Measurements from ENCODE around the gene RTN4RL1.

The RTN4RL1 gene

DNA sequence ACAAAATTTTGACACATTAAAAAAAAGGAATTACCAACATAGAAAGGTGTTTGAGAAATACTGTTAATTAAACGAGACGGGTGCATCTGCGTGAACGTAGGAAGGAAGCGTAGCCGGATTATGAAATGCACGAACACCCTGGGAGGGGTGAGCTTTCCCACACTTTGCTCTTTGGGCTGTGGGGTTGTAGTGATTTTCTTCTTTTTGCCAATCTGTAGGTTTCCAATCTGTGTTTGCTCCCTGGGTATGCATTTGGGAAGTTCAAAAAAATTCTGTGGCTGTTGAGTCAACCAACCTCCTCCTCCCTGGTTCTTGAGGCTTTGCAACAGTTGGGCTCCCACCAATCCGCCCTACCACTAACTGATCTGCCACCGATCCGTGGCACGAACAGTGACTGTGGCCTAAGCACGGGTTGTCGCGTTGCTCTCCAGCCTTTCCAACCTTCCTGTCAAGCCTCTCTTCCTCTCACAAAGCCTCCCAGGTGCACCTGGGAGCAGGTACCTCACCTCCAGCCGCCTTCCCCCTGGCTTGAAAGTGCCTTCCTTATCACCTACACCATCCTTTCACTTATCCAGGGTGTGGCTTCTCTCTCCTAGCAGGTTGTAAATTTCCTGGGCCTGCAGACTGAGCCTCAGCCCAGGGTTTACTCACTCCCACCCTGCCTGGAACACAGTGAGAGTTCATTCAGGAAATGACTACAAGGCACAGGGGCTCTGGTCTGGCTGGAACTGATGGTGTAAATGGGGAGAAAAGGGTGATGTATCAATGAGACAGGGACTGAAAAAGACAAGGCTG lies 16.6 kb downstream of the RTN4RL1 start:
- Histone ChIP-seq H3K9ac (no peak overlapping the region), H3K9me3 (replicated peaks in 1 of 11) (no peaks in the 10 kb centered on the region), H3K4me3 (no peak overlapping the region), H3K36me3 (peaks cover 0 to 9% (median 0%) of the 10 kb centered on the region in 11 experiments; a peak in 3 of 22 replicates), H3K4me1 (peaks cover 20 to 47% (median 38%) of the 10 kb centered on the region in 10 experiments), H4K20me1 (no peaks in the 10 kb centered on the region), H3K27me3 (no peaks in the 10 kb centered on the region), H3K4me2 (peak overlapping the region in 5 of 11 experiments; percentile 11 to 22 (median 15); a peak in 5 of 22 replicates), H3K27ac (no peak overlapping the region)
- no peak for TF ChIP-seq Cebpa-rat (IDR thresholded peaks at IDR 0.05)

DNA sequence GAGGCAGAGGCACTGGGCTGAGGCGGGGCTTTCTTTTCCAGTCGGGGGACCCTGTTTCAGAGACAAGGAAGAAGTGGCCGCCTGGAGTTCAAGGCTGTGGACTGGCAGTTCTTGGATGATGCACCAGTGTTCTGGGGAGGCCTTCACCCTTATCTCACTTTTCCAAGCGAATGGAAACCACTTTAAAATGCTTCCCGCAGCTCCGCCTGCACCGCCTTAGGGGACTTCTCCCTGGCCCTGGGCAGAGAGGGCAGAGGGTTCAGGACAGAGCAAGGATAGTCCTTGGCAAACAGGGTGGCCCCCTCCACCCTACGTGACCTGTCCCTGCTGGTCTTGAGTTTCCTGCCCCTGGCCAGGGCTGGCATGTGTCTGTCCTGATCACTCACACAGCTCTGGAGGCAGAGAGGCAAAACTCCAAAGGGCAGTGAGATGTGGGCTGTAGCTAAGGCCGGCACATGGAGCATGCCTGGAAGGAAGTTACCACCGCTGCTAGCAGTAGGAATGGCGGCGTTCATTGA lies 20.6 kb downstream of the RTN4RL1 start:
- no peaks in the 10 kb centered on the region for H3K9me3 ChIP-seq (replicated peaks in 1 of 11)

DNA sequence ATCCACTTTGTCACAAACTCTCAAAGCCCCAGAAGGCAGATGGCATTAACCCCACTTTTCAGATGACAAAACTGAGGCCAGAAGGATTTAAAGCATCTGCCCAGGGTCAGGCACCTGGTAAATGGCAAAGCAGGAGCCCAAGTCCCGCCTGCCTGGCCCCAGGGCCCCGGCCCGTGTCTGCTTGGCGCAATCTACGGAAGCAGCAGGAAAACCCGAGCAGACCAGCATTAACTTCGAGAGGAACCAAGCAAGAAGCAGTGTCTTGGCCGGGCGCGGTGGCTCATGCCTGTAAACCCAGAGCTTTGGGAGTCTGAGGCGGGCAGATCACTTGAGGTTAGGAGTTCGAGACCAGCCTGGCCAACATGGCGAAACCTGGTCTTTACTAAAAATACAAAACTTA lies 21.6 kb downstream of the RTN4RL1 start:
- no peak overlapping the region for H3K27ac ChIP-seq
- H3K4me2 ChIP-seq, result no peak overlapping the region
- peaks cover 0 to 8% (median 0%) of the 10 kb centered on the region in 11 experiments; a peak in 3 of 22 replicates for H4K20me1 ChIP-seq
- H3K4me3 ChIP-seq, result no peak overlapping the region
- no peak for TF ChIP-seq Cebpa-rat (IDR thresholded peaks at IDR 0.05)
- H3K9ac ChIP-seq, result no peak overlapping the region
- H3K4me1 ChIP-seq, result peaks cover 31 to 54% (median 46%) of the 10 kb centered on the region in 10 experiments
- no peaks in the 10 kb centered on the region for H3K9me3 ChIP-seq (replicated peaks in 1 of 11)
- no peaks in the 10 kb centered on the region for H3K27me3 ChIP-seq
- peaks cover 0 to 9% (median 0%) of the 10 kb centered on the region in 11 experiments; a peak in 3 of 22 replicates for H3K36me3 ChIP-seq

More for the DNA sequence above, 20.6 kb downstream of the RTN4RL1 start:
- no peak overlapping the region for H3K4me3 ChIP-seq
- H3K36me3 ChIP-seq, result peaks cover 0 to 9% (median 0%) of the 10 kb centered on the region in 11 experiments; a peak in 3 of 22 replicates
- peaks cover 23 to 51% (median 43%) of the 10 kb centered on the region in 10 experiments for H3K4me1 ChIP-seq
- H3K27ac ChIP-seq, result peak overlapping the region in 3 of 11 experiments; percentile 2 to 35 (median 8); a peak in 1 of 22 replicates
- peaks cover 0 to 7% (median 0%) of the 10 kb centered on the region in 11 experiments; a peak in 3 of 22 replicates for H4K20me1 ChIP-seq
- no peak overlapping the region; a peak in 1 of 22 replicates for H3K9ac ChIP-seq
- H3K27me3 ChIP-seq, result no peaks in the 10 kb centered on the region
- no peak for TF ChIP-seq Cebpa-rat (IDR thresholded peaks at IDR 0.05)
- H3K4me2 ChIP-seq, result no peak overlapping the region

DNA sequence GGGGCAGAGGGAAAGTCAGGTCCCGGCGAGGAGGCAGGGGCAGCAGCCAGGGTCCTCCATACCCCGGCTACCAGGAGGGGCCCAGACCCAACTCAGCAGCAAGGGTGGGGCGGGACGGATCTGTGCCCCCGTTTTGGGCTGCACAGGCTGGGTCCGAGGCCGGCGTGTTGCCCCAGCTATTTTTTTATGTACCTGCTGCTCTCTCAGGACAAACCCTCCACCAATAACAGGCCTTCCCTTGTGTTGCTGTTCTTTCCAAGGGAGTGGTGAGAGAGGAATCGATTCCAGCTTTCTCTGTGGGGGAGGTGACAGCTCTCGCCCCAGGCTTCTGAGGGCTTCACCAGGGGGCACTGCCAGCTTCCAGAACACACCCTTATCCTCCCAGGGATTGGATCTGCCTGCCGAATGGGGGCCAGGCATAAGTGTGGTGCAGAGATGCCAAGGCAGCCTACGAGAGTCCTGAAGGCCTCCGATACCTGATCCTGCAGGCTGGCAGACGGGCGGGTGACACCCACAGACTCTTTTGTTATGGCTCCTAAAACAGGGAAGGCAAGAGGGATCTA lies 22.3 kb downstream of the RTN4RL1 start:
- Histone ChIP-seq H3K4me2 (peak overlapping the region; percentile 26 to 64 (median 59); a peak in 21 of 22 replicates), H3K4me3 (no peak overlapping the region), H3K9ac (peak overlapping the region in 6 of 11 experiments; percentile 5 to 64 (median 42); a peak in 5 of 22 replicates), H3K27ac (peak overlapping the region in 7 of 11 experiments; percentile 41 to 63 (median 46); a peak in 15 of 22 replicates), H3K27me3 (peaks cover 0 to 6% (median 0%) of the 10 kb centered on the region in 11 experiments; a peak in 6 of 22 replicates), H3K36me3 (peaks cover 0 to 9% (median 0%) of the 10 kb centered on the region in 11 experiments; a peak in 3 of 22 replicates), H3K4me1 (peaks cover 36 to 54% (median 48%) of the 10 kb centered on the region in 10 experiments), H3K9me3 (replicated peaks in 1 of 11) (no peaks in the 10 kb centered on the region), H4K20me1 (peaks cover 0 to 8% (median 0%) of the 10 kb centered on the region in 11 experiments; a peak in 3 of 22 replicates)
- TF ChIP-seq Cebpa-rat (IDR thresholded peaks at IDR 0.05), result no peak

DNA sequence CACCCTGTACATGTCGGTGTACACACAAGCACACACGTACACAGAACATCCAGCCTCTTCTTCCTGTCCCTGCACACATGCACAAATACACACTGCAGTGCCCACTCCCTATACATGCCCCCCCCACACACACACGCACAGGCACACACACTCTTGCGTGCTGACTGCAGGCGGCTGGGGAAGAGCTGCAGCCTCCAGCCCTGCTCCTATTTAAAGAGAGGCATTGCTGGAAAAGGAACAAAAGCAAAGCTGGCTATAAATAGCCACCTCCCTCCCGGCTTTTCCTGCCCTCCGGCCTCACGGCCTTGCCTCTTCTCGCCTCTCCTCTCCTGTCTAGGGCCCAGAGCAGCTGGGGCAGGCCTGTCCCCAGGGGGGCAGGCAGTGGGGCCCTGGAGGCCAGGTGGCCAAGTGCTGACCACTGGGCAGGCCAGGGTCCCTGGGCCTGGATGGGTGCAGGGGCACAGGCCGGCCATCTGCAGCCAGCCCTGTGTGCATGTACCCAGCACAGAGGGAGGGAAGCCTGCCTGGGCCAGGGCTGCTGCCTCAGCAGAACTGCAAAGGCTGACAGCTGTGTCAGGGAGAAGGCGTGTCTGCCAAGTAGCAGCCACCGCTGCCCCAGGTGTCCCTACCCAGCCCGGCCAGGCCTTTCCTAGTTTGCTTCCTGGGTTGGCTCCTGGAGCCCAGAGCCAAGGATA lies 25.4 kb downstream of the RTN4RL1 start:
- H3K4me2 ChIP-seq, result peak overlapping the region; percentile 81 to 99 (median 89)
- H3K4me1 ChIP-seq, result peaks cover 36 to 78% (median 61%) of the 10 kb centered on the region in 10 experiments
- no peak for TF ChIP-seq Cebpa-rat (IDR thresholded peaks at IDR 0.05)

DNA sequence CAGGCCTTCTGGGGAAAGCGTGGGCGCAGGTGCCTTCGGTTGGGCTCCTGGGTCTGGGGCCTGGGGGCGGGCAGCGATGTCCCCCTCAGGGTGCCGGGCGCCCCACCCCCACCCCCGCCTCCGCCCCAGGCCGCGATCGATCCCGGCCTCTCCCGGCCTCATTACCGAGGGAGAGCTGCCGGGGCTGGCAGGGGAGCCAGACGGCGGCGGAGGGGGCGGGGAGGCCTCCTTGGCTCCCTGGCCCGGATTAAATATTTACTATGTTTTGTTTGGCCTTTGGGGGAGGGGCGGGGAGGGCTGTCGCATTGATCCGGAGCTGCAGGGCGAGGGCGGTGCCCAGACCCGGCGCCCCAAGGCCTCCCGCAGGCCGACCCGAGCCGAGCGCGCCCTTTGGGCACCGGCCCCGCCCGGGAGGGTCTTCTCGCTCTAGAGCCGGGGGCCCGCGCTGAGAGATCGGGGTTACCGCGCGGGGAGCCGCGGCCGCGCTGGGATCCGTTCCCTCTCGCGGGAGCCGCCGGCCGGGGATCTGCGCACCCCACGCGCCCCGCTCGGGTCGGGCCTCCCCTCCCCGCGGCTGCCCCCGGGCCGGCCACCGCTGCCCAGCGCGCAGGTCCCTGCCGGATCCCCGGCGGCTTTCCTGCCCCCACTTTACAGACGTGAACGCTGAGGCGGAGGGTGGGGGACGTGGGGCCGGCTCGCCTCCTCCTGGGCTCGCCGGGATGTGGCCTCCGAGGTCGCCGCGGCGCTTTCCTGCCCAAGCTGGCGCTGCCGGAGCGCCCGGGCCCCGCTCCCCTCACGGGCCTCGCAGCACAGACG lies 27.0 kb downstream of the RTN4RL1 start:
- peaks cover 0 to 6% (median 0%) of the 10 kb centered on the region in 11 experiments; a peak in 6 of 22 replicates for H3K27me3 ChIP-seq
- peak overlapping the region in 6 of 11 experiments; percentile 22 to 37 (median 25); a peak in 2 of 22 replicates for H3K9ac ChIP-seq
- peaks cover 36 to 75% (median 61%) of the 10 kb centered on the region in 10 experiments for H3K4me1 ChIP-seq
- H4K20me1 ChIP-seq, result peaks cover 0 to 28% (median 0%) of the 10 kb centered on the region in 11 experiments; a peak in 3 of 22 replicates
- peak overlapping the region in 5 of 11 experiments; percentile 14 to 38 (median 28); a peak in 5 of 22 replicates for H3K27ac ChIP-seq
- no peak for TF ChIP-seq Cebpa-rat (IDR thresholded peaks at IDR 0.05)
- no peaks in the 10 kb centered on the region for H3K9me3 ChIP-seq (replicated peaks in 1 of 11)
- peak overlapping the region; percentile 42 to 66 (median 59); a peak in 21 of 22 replicates for H3K4me2 ChIP-seq
- H3K36me3 ChIP-seq, result no peaks in the 10 kb centered on the region; a peak in 1 of 22 replicates
- H3K4me3 ChIP-seq, result no peak overlapping the region

More for the DNA sequence above, 25.4 kb downstream of the RTN4RL1 start:
- peaks cover 0 to 21% (median 0%) of the 10 kb centered on the region in 11 experiments; a peak in 3 of 22 replicates for H4K20me1 ChIP-seq
- H3K9ac ChIP-seq, result peak overlapping the region; percentile 10 to 72 (median 61); a peak in 18 of 22 replicates
- H3K27me3 ChIP-seq, result peaks cover 0 to 6% (median 0%) of the 10 kb centered on the region in 11 experiments; a peak in 6 of 22 replicates
- peak overlapping the region in 9 of 11 experiments; percentile 13 to 76 (median 63); a peak in 17 of 22 replicates for H3K27ac ChIP-seq
- H3K36me3 ChIP-seq, result no peaks in the 10 kb centered on the region; a peak in 1 of 22 replicates
- H3K4me3 ChIP-seq, result peak overlapping the region in 8 of 10 experiments; percentile 12 to 49 (median 32); a peak in 9 of 20 replicates
- no peaks in the 10 kb centered on the region for H3K9me3 ChIP-seq (replicated peaks in 1 of 11)

DNA sequence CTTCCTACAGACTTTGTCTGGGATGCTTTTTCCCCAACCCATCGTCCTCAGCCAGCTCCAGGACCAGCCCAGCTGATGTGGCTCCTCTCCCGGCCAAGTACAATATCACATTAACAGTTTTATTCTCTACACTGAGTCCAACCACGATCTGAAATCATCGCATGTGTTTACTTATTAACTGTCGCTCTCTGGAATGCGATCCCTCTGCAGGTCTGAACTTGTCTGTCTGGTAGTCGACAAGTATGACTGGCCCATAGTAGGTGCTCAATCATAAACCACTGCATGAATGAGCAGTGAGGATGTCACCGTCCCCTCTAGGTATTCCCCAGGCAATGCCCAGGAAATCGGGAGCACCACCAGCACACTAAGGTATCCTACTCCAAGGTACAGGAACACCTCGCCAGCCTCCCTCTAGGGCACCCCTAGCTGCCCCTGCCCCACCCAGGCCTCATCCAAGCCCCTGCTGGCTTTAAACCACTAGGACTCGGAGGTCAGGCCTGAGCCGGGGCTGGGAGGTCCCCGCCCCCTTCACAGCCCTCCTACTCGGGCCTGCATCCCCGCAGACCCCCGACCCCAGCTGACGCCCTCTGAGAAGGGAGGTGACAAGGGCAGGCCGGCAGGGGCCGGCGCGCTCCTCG lies 27.7 kb downstream of the RTN4RL1 start:
- peaks cover 0 to 33% (median 0%) of the 10 kb centered on the region in 11 experiments; a peak in 5 of 22 replicates for H4K20me1 ChIP-seq
- H3K4me2 ChIP-seq, result peak overlapping the region in 8 of 11 experiments; percentile 3 to 66 (median 57); a peak in 12 of 22 replicates
- H3K9ac ChIP-seq, result no peak overlapping the region
- no peak for TF ChIP-seq Cebpa-rat (IDR thresholded peaks at IDR 0.05)
- peaks cover 0 to 6% (median 0%) of the 10 kb centered on the region in 11 experiments; a peak in 6 of 22 replicates for H3K27me3 ChIP-seq
- no peak overlapping the region for H3K27ac ChIP-seq
- H3K36me3 ChIP-seq, result no peaks in the 10 kb centered on the region; a peak in 1 of 22 replicates
- no peak overlapping the region for H3K4me3 ChIP-seq
- H3K4me1 ChIP-seq, result peaks cover 32 to 68% (median 54%) of the 10 kb centered on the region in 10 experiments
- H3K9me3 ChIP-seq (replicated peaks in 1 of 11), result no peaks in the 10 kb centered on the region

All from BLaER1 treated with 17β-estradiol and CSF1 and Interleukin-3, amounts not matched to agents 10 nM and 100 nM (cell line).